ENCODE measurements around the gene AFF3.
"Not testable (repeated sequence)": the region's sequence is repeated elsewhere in the genome, so short reads cannot be mapped to it uniquely, and the experiment has no call there.

Gene AFF3

DNA sequence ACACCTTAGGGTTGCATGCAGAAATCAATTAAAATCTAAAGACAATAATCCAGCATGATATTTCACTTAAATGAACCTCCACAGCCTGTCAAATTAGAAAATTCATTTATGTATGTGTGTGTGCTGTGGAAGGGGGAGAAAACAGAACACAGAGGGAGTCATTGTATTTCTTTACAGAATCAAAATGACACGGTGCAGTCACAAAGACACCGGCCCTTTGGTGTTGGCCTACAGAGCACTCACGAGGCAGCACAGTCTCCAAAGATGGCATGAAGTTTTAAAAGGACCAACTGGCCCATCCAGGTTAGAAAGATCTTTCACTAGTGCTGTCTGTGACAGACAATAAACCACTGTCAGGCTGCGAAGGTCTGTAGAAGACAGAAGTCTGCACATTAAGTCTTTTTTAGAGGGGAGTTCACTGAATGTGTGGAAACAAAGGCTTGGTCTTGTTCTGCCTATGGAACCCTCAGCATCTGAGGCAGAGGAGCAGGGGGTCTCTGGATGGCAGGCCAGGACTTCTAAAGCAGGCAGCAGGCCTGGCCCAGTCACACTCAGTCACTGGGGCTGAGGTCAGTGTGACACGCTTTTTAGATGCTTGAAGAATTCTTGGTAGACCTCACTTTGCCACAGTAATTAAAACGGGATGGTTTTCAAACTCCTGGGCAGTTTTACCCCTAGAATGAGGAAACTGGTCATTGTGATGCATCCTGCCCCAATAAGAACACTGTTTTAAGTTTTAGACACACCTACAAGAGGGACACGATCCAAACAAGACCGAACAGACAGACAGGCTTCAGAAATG, 184.9 kb downstream of the AFF3 start:
- no peak for DNase-seq

DNA sequence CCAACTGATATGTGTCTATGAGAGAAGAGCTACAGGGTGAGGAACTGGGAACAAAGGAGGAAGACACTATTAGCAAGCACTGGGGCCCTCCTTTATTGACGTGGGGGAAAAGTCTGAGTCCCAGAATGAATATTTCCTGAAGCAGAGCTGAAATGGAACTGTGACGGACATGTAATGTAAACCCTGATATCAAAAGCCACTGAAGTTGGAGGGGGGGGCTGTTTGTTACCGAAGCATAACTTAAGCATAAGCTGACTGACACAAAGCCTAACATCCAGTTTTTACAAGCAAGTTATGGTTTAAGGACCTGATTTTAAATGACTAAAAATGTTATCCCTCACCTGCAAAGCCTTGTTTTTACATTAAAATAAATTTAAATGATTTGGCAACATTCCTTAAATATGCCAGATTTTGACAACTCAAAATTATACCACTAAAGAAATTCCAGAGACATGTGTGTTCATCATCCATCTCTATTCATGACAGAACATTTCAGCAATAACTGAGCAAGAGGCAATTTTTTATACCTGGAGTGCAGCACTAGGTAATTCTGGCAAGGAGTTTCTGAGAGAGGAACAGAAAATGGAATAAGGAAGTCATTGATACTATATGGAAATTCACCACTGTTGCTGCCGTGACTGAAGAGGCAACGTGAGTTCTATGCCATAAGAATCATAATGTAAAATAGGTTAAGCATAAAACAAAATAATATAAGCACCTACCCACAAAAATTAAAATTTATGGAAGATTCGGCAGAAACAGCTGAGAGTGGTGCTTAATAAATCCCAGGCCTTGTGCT, 186.0 kb downstream of the AFF3 start:
- DNase-seq, result no peak

DNA sequence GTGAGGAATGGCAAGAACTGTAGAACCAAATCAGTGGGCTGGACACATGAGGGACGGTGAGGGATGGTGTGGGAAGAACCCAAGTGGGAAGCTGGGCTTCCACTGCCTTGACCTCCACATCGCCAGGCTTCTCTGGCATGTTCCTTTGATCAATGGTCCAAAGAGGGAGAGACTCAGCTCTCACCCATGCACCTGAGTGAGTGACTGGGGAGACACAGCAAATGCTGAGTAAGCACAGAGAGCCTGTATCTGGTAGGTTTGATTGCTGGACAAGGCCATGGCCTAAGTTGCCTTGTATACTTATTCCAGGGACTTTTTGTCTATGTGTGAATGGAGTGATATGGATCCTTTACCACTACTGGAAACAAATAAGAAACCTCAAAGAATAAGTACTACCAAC, 188.6 kb downstream of the AFF3 start:
- no peak for DNase-seq

DNA sequence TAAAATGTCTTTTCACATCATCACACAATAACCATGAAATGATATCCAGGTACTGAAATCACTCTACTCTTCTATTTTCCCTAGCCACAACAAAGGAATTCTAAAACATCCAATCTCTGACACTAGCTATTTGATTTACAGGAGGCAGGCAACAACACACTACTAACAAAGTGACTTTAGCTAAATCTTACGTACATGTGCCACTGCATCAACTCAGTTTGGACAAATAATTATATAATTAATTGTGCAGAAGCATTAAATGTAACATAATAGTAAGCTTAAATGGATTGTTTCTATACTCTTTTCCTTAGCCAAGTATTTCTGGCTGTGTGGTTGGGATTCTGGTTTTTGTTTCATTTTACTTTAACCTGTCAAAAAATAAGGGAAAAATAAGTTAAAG, 192.4 kb downstream of the AFF3 start:
- no peak for DNase-seq

GRCh38 chr2:99949530-99949929, 192.9 kb downstream of the AFF3 start:
- DNase-seq, result no peak

DNA sequence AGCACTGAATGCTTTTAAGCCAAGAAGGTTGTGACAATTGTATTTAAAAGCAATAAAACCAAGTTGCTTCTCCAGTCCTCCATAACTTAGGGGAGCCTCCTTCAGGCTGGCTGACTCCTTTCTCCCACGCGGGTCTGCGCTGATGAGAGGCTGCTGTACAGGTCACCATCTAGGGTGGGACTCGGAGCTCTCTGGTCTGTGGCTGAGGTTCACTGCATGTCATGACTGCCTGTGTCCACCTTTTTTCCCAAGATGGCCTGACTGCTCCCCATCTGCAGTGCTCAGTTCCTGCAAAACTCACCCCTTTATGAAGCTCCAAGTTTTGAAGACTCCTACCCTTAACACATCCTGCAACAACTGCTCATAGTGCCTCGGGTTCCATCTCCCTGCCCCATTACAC, 194.4 kb downstream of the AFF3 start:
- DNase-seq, result no peak

GRCh38 chr2:99947366-99947765, 195.0 kb downstream of the AFF3 start:
- DNase-seq, result not testable (repeated sequence)

GRCh38 chr2:99944019-99944418, 198.4 kb downstream of the AFF3 start:
- no peak for DNase-seq

DNA sequence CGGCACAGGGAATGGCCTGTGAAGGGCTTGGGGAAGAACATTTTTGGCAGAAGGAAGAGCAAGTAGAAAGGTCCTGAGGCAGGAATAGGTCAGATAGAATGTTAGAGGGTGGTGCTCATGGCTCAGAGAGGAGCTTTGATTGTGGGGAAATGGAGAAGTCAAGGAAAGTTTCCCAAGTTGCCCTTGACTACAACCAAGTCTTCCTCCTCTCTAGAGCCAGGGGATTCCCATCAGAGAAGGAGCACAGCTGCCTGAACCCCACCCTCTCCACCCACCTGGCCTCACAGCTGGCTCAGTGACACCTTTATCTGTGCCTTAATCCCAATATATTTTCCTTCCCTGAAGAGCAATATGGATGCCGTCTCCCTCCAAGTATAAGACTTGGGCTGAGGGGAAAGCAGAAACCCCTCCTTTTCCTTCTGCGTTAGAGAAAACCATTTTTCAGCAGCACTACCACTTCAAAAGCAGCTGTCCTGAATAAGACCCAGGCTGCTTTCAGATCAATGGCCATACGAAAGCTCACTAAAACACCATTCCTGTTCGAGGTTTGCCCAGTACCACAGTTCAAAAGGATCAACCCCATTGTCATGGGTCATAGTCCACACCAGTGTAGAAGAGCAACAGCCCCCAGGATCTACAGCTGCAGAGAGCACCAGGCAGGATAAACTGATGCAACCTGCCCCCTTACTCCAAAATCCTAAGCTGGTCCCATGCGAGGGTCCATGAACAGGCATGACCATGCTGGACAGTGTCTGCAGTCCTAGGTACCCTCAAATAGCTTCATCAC, 199.6 kb downstream of the AFF3 start:
- no peak for DNase-seq

GRCh38 chr2:99940963-99941362, 201.4 kb downstream of the AFF3 start:
- DNase-seq, result no peak

DNA sequence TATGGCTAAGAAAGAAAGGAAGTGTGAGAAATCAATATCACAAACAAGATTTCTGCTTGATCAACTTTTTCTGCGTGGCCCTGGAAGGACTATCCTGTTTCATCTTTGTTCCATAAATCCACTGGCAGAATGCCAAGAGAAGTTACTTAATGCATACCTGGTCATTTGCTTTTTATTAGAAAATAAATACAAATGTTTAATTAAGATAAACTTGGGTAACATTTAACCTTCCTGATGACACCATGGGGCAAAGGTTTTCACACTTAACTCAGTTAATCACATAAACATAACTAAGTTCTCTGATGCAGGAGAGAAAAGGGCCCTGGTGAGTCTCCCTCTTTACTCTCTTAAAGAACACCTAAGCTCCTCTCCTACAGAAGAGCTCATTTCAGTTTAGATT, 203.3 kb downstream of the AFF3 start:
- DNase-seq, result no peak

DNA sequence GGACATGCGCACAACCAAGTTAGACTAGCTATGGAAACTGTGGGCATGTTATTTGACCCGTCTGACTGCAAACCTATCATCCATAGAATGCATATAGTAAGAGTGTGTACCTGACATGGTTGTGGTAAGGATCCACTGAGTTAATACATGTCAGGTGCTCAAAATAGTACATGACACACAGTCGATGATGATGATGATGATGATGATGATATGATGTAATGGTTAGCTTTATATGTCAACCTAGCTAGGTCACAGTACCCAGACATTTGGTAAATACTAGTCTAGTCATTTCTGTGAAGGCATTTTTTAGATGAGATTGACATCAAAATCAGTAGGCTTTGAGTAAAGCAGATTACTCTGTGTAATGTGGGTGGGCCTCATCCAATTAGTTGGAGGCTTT, 204.1 kb downstream of the AFF3 start:
- no peak for DNase-seq

DNA sequence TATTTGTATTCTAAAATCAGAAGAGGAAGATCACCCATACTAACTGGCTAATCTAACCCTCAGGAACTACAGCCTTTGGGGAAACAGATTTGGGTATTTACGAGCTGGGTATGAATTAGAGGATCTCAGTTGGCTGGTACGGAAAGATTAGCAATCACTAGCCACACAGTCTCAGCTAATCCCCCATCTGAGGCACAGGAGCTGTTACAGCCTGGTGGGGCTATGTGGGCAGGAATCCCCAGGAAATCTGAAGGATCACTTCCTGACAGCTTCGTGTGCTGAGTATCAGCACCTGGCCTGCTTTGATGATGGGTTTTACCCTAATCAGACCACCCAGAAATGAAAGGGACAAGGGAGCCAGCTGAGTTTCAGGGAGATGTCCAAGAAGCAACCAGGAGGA, 206.3 kb downstream of the AFF3 start:
- no peak for DNase-seq

DNA sequence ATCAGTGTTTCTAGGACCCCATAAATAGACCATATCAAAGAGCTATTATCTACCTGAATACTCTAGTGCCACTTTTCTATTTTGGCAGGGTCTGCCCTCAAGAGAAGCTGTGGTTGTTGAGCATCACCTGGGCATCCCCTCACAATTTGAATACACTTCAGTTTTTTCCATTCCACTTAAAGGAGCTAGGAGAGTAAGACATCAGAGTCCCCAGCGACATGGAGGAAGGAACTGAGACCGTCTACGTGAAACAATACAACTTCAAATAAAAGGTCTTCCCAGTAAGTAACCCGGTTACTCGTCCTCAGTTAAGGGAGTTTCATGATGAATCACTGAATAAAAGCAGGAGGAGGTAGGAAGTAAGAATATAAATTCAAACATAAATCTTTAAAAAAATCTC, 206.7 kb downstream of the AFF3 start:
- no peak for DNase-seq

- DNase-seq, result no peak
Measured at GRCh38 chr2:99933894-99934650, 208.3 kb downstream of the AFF3 start.

DNA sequence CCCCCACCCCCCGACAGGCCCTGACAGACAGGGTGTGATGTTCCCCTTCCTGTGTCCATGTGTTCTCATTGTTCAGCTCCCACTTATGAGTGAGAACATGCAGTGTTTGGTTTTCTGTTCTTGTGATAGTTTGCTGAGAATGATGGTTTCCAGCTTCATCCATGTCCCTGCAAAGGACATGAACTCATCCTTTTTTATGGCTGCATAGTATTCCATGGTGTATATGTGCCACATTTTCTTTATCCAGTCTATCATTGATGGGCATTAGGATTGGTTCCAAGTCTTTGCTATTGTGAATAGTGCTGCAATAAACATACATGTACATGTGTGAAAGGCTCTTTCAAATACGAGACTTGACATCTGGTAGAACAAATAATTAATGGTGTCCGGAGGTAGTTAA, 208.9 kb downstream of the AFF3 start:
- not testable (repeated sequence) for DNase-seq

DNA sequence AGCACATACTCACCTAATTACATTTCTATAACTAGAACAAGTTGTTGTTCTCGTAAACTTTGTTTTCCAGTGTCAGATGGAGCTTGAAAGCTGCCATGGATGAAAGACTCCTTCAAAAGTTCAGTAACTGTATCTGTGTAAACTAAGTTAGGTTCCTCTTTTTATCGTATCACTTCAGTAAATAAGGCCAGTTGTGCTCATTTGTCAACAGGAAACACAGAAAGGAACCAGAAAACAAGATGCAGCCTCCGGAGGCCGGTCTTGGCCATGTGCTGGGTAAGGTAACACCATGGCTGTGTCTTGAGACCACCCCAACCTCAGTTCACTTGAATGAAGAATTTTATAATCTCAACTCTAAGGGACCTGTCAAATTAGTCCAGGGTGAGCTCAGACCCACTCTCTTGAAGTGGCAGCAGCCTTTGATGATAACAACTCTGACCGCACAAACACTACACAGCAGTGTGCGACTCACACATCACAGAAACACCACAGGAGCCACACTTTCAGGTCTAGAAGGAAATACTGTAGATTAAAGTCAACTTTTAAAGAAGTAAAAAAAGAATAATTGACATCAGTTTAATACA, 213.8 kb downstream of the AFF3 start:
- no peak for DNase-seq

DNA sequence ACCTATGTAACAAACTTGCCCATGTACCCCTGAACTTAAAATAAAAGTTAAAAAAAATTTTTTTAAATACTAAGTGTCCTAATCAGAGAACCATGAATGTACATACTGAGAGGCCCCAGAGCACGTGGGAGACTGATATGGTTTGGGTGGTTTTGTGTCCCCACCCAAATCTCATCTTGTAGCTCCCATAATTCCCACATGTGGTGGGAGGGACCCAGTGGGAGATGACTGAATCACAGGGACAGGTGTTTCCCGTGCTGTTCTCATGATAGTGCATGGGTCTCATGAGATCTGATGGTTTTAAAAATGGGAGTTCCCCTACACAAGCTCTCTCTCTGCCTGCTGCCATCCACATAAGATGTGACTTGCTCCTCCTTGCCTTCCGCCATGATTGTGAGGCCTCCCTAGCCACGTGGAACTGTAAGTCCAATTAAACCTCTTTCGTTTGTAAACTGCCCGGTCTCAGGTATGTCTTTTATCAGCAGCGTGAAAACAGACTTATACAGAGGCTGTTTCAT, 214.6 kb downstream of the AFF3 start:
- DNase-seq, result not testable (repeated sequence)

DNA sequence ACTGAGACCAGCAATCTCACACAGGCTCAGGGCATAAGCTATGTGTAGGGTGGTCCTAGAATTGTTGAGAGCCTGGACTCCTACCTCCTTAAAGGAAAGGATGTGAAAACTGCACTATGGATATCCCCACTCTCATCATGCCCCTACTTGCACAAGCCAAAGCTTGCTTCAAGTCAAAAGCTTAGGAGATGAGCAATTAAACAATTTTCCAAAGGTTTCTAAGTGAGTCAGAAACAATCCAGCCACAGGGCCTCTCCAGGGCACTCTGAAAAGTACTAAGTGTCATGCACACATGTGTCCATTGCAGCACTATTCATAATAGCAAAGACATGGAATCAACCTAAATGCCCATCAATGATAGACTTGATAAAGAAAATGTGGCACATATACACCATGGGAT, 215.4 kb downstream of the AFF3 start:
- DNase-seq, result no peak

DNA sequence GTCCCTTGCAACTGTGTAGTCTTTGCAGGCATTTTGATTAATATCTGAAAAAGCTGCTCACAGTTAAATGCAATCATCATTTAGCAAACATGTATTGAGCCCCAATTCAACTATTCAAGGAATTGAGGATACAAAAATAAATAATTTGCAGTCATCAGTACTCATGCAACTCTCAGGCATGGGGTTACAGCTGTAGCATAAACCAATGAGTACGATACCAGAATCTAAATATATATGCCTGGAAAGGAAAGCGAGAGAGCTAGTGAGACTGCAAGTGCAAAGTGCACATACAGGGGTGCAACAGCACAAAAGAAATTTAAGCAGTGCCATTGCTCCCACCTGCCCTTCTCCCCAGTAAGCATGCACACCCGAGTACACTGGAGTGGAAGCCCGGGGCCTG, 216.4 kb downstream of the AFF3 start:
- no peak for DNase-seq

GRCh38 chr2:99922664-99923063, 219.7 kb downstream of the AFF3 start:
- DNase-seq, result no peak

- DNase-seq, result no peak
Measured at GRCh38 chr2:99921903-99922302, 220.5 kb downstream of the AFF3 start.

Measured in CD4-positive, alpha-beta T cell treated with Interleukin-17A for 4 hours (primary cell).